Astrocyte of the spinal cord (primary cell): ENCODE measurements around the gene DPYSL3.
A peak's percentile ranks its signal among the peaks of the same experiment; 100 is the strongest.

ENCODE experiments used
- DNase-seq: peaks from one replicate; pipeline ENCODE4 v3.0.0; 2011; ENCODE audit warnings: low read depth, low spot score
- H3K4me3 ChIP-seq: 2 replicates; pipeline ENCODE4 v1.5.1; 2011; ENCODE audit warnings: low read depth, mild to moderate bottlenecking, low read length, moderate library complexity
- CTCF ChIP-seq: IDR thresholded peaks from 2 replicates; pipeline ENCODE4 v1.5.1; 2012; ENCODE audit warnings: low read depth, mild to moderate bottlenecking, low read length, inconsistent platforms
- in situ Hi-C: cut with HindIII; loops from 2 replicates; pipeline ENCODE4 v1.10.0; 2017; ENCODE audit warnings: low sequenced_read_pairs

The DPYSL3 gene

GRCh38 chr5:147508711-147509040 lies 1.2 kb downstream of the DPYSL3 start:
- peak overlapping the region; percentile 93 for H3K4me3 ChIP-seq
- in situ Hi-C loops = no loop called here
- no peak for TF ChIP-seq CTCF
- DNase-seq = no peak

- peak; percentile 74 for DNase-seq
- in situ Hi-C loops = no loop called here
- H3K4me3 ChIP-seq = peak overlapping the region; percentile 93
- no peak for TF ChIP-seq CTCF
Measured at GRCh38 chr5:147507480-147508126, 2.3 kb downstream of the DPYSL3 start.

- no peak for TF ChIP-seq CTCF
- in situ Hi-C loops = no loop called here
- H3K4me3 ChIP-seq = no peak overlapping the region
- DNase-seq = no peak
Measured at GRCh38 chr5:147504535-147504934, 5.3 kb downstream of the DPYSL3 start.

- no peak overlapping the region for H3K4me3 ChIP-seq
- DNase-seq = peak; percentile 61
- in situ Hi-C loops = no loop called here
- TF ChIP-seq CTCF = no peak
Measured at GRCh38 chr5:147504011-147504410, 5.9 kb downstream of the DPYSL3 start.

GRCh38 chr5:147490989-147491388 lies 18.9 kb downstream of the DPYSL3 start:
- no peak for DNase-seq
- H3K4me3 ChIP-seq = no peak overlapping the region
- in situ Hi-C loops = no loop called here
- TF ChIP-seq CTCF = no peak

GRCh38 chr5:147487031-147487750 lies 22.7 kb downstream of the DPYSL3 start:
- no peak for DNase-seq
- no peak overlapping the region for H3K4me3 ChIP-seq
- in situ Hi-C loops = no loop called here
- no peak for TF ChIP-seq CTCF
